ENCODE data around the gene MYLK3. TPM values are rescaled to one million over a fixed set of nuclear protein-coding genes. Genes with fewer than 3 reads are reported as not detected.

Gene MYLK3
- total and polyA plus RNA-seq, 2 of the 4 experiments (the other 2 are of a cell fraction), result under 0.01 to 0.03 TPM

DNA sequence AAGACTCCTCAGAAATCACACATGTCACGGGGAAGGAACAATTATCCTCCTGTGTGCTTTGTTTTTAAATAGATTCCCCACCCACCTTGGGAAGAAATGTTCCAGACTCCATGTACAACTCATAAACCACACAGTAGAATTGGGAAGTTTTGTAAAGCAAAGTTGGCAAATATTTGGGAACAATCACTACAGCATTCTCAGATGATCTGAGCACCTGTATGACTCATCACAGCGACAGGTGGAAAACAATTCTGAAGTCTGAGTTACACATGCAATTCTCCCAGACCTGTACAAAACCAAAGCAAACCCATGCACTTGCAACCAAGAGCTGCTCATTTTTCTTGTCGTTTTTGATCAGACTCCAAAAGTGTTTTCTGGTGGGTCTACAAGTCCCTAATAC lies 14.4 kb upstream of the MYLK3 start:
- CTCF ChIA-PET, result no interaction called here
- H3K9me3 ChIP-seq (ENCODE audit: control insufficient read depth, insufficient read depth, low read length), result no peaks in the 10 kb centered on the region
- H4K5ac ChIP-seq (ENCODE audit: low read depth, low read length), result no peak overlapping the region
- peaks cover 5% of the 10 kb centered on the region; the same call in 1 of the 2 replicates for H3K27me3 ChIP-seq (ENCODE audit: control insufficient read depth, insufficient read depth, low read length)
- H3K14ac ChIP-seq (replicated peaks; ENCODE audit: low read depth, low read length), result no peak overlapping the region
- no peak overlapping the region for H3K18ac ChIP-seq (ENCODE audit: low read depth, low read length)
- H3K56ac ChIP-seq (ENCODE audit: extremely low read depth, insufficient read depth, low read length), result no peak overlapping the region
- H3K9ac ChIP-seq (ENCODE audit: low read depth, low read length), result no peak overlapping the region
- no TSS peak for BruUV-seq (replicated peaks)
- H2BK5ac ChIP-seq (ENCODE audit: low read depth, low read length, poor library complexity, severe bottlenecking), result no peak overlapping the region
- no peak overlapping the region for H4K8ac ChIP-seq (ENCODE audit: low read depth in 2 of 2, low read length in 2 of 2)
- H2AFZ ChIP-seq (replicated peaks; ENCODE audit: low read length, poor library complexity), result no peak overlapping the region
- H2BK120ac ChIP-seq (ENCODE audit: low read depth, low read length), result no peak overlapping the region
- no peak overlapping the region for H2BK15ac ChIP-seq (ENCODE audit: low read depth, low read length)
- H3K9me1 ChIP-seq (ENCODE audit: insufficient read depth, low read length), result 0 out of 2 replicates have a peak, but pooled peaks cover 3% of the 10 kb centered on the region
- H3K79me1 ChIP-seq (ENCODE audit: low read depth in 1 of 2, low read length in 2 of 2), result no peaks in the 10 kb centered on the region
- H2AK5ac ChIP-seq (ENCODE audit: low read depth, low read length), result no peak overlapping the region
- H3K4ac ChIP-seq (ENCODE audit: low read depth, low read length), result no peak overlapping the region
- H4K91ac ChIP-seq (ENCODE audit: insufficient read depth, low read depth, low read length), result no peak overlapping the region
- TF ChIP-seq RCOR1 (IDR thresholded peaks at IDR 0.05; ENCODE audit: insufficient replicate concordance, low read length) (no peak), FOS (IDR thresholded peaks at IDR 0.05; ENCODE audit: low read depth, low read length) (peak; percentile 14; the same call in 1 of the 2 replicates)
- H3K4me2 ChIP-seq (ENCODE audit: low read depth, low read length), result no peak overlapping the region
- peaks cover 4% of the 10 kb centered on the region; the same call in 1 of the 2 replicates for H3K4me1 ChIP-seq (ENCODE audit: control insufficient read depth, insufficient read depth, low read length)
- no peak overlapping the region for H3K4me3 ChIP-seq (ENCODE audit: insufficient read depth, low read depth, low read length)
- DNase-seq, result no peak
- no peaks in the 10 kb centered on the region for H4K20me1 ChIP-seq (ENCODE audit: insufficient read depth, low read length)
- in situ Hi-C loops (cut with MboI; ENCODE audit: low sequenced_read_pairs) (no loop called here), intact Hi-C loops (cut with micrococcal nuclease) (no loop called here), dilution Hi-C loops (cut with HindIII; ENCODE audit: low sequenced_read_pairs, unreplicated experiment) (no loop called here)
- no peak overlapping the region for H3K27ac ChIP-seq (ENCODE audit: insufficient read depth, low read length)
- no peaks in the 10 kb centered on the region for H3K36me3 ChIP-seq (ENCODE audit: control insufficient read depth, insufficient read depth, low read length)
- WGBS, 2 experiments (ENCODE audit: extremely low coverage in 2 of 2, insufficient read length in 1 of 2), result no CpG with 5 or more reads among the region's 3 CpGs
- H3K23ac ChIP-seq (ENCODE audit: low read depth, low read length), result no peak overlapping the region
- H2AK9ac ChIP-seq (replicated peaks; ENCODE audit: low read depth, low read length, poor library complexity), result no peak overlapping the region
- POLR2A ChIA-PET (ENCODE audit: unreplicated experiment), result no interaction called here
- ATAC-seq (ENCODE audit: low read depth), result no peak
- H2BK20ac ChIP-seq (ENCODE audit: low read depth, low read length), result no peak overlapping the region
